OCI-LY1 (cell line): ENCODE results near the gene ARHGEF16.

Source experiments
- EZH2 ChIP-seq: fragments of 200-600 bp; sonication (generic), shearing (Covaris generic); IDR thresholded peaks from 2 replicates; pipeline ENCODE4 v1.8.0; 2017; ENCODE audit warnings: borderline replicate concordance, mixed run types, mild to moderate bottlenecking, antibody characterized with exemption, low read length, moderate library complexity, mixed read lengths
- TF ChIP-seq, protein P1 (sequence below): fragments of 200-600 bp; sonication (generic), shearing (Covaris generic); IDR thresholded peaks from 2 replicates; pipeline ENCODE4 v1.5.1; 2017; ENCODE audit warnings: mild to moderate bottlenecking, antibody characterized with exemption, low read length, moderate library complexity, mixed read lengths

DNA sequence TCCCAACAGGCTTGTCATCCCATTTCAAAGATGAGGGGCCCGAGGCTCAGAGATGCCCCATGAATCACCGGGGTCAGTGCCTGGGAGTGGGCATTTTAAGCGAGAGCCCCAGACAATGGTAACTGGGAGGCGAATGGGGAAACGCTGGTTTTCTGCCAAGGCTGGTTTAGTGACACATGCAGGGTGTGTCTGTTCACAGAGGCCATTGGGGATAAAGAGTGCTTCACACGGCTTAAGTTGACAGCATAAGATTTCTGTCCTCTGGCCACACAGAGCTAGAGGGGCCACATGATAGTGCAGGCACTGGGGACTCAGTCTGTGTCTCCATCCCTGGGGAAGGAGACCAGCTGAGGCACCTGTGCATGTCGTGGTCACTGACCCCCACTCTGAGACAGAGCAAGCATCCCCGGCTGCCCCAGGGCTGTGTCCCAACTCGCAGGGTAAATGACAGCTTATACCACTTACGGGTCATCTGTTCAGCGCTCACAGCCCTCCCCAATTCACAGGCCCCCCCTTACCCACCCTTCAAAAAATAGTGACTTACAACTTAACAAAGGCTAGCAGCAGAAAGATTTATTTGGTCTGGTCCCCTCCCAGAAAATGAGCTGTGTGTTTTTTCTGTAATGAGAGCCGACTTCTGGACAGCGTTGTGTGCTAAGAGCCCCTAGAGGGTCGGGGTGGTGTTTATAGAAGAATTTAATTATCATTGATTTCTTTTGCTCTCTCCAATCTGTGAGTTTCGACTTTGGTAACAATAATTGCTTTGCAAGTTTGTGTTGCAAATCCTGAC, 34.9 kb upstream of the ARHGEF16 start:
- TF ChIP-seq, protein P1, sequence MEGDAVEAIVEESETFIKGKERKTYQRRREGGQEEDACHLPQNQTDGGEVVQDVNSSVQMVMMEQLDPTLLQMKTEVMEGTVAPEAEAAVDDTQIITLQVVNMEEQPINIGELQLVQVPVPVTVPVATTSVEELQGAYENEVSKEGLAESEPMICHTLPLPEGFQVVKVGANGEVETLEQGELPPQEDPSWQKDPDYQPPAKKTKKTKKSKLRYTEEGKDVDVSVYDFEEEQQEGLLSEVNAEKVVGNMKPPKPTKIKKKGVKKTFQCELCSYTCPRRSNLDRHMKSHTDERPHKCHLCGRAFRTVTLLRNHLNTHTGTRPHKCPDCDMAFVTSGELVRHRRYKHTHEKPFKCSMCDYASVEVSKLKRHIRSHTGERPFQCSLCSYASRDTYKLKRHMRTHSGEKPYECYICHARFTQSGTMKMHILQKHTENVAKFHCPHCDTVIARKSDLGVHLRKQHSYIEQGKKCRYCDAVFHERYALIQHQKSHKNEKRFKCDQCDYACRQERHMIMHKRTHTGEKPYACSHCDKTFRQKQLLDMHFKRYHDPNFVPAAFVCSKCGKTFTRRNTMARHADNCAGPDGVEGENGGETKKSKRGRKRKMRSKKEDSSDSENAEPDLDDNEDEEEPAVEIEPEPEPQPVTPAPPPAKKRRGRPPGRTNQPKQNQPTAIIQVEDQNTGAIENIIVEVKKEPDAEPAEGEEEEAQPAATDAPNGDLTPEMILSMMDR, result no peak
- TF ChIP-seq EZH2, result no peak
